Upper lobe of right lung (tissue), 1 donor: Measurements from ENCODE around the gene PTGER1. TPM values are rescaled to one million over a fixed set of nuclear protein-coding genes. Genes with fewer than 3 reads are reported as not detected.

Experiments
- ATAC-seq: fragments of 200-7000 bp; cut with Tn5 transposase; one replicate; pipeline ENCODE4 v1.9.1; 2020; ENCODE audit warnings: mild to moderate bottlenecking, moderate library complexity
- DNase-seq: peaks from one replicate; pipeline ENCODE4 v3.0.0-alpha.2; 2020
- H3K27ac ChIP-seq: fragments of 200-600 bp; one replicate; pipeline ENCODE4 v1.8.0; 2022
- H3K27me3 ChIP-seq: fragments of 200-600 bp; one replicate; pipeline ENCODE4 v1.8.0; 2022; ENCODE audit warnings: mild to moderate bottlenecking
- H3K36me3 ChIP-seq: fragments of 200-600 bp; one replicate; pipeline ENCODE4 v1.8.0; 2022
- H3K4me1 ChIP-seq: fragments of 200-600 bp; one replicate; pipeline ENCODE4 v1.8.0; 2022
- H3K4me3 ChIP-seq: fragments of 200-600 bp; one replicate; pipeline ENCODE4 v1.8.0; 2022; ENCODE audit warnings: mild to moderate bottlenecking
- H3K9me3 ChIP-seq: fragments of 200-600 bp; one replicate; pipeline ENCODE4 v1.8.0; 2022
- intact Hi-C: fragments of 100-400 bp; cut with DNase I; formaldehyde crosslinking; loops from one replicate; pipeline ENCODE4 v1.11.0; 2022
- total RNA-seq: library from RNA; stranded (reverse); fragmentation: NEBNext Ultra II Directional; extraction: Animal tissue kit (Norgen Biotek cat#: 25700); gene quantifications from one replicate; pipeline ENCODE4 v1.2.1, GENCODE V29; 2021
- TF ChIP-seq, protein P1 (sequence below): fragments of 200-600 bp; IDR thresholded peaks from one replicate; pipeline ENCODE4 v1.8.0; 2022; ENCODE audit warnings: antibody characterized with exemption
- donor health status: DM: no; HTN: yes; CAD: no; lungs with severe emphysema.

PTGER1 gene
- total RNA-seq, 1 donor from 2014 or later, result 2.5 TPM

- peaks cover 29% of the 10 kb centered on the region for H3K4me1 ChIP-seq
- TF ChIP-seq, protein P1, sequence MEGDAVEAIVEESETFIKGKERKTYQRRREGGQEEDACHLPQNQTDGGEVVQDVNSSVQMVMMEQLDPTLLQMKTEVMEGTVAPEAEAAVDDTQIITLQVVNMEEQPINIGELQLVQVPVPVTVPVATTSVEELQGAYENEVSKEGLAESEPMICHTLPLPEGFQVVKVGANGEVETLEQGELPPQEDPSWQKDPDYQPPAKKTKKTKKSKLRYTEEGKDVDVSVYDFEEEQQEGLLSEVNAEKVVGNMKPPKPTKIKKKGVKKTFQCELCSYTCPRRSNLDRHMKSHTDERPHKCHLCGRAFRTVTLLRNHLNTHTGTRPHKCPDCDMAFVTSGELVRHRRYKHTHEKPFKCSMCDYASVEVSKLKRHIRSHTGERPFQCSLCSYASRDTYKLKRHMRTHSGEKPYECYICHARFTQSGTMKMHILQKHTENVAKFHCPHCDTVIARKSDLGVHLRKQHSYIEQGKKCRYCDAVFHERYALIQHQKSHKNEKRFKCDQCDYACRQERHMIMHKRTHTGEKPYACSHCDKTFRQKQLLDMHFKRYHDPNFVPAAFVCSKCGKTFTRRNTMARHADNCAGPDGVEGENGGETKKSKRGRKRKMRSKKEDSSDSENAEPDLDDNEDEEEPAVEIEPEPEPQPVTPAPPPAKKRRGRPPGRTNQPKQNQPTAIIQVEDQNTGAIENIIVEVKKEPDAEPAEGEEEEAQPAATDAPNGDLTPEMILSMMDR, result no peak
- H3K36me3 ChIP-seq, result peaks cover 39% of the 10 kb centered on the region
- H3K9me3 ChIP-seq, result no peaks in the 10 kb centered on the region
- peak; percentile 68 for DNase-seq
- H3K27me3 ChIP-seq, result no peaks in the 10 kb centered on the region
- H3K27ac ChIP-seq, result no peak overlapping the region
- ATAC-seq, result no peak
- intact Hi-C loops, result no loop called here
- H3K4me3 ChIP-seq, result no peak overlapping the region
Measured at GRCh38 chr19:14473073-14473977, 1.8 kb downstream of the PTGER1 start.

GRCh38 chr19:14472202-14472938 is 2.8 kb downstream of the PTGER1 start:
- peak; percentile 73 for ATAC-seq
- H3K4me3 ChIP-seq, result no peak overlapping the region
- H3K4me1 ChIP-seq, result peaks cover 23% of the 10 kb centered on the region
- H3K36me3 ChIP-seq, result peaks cover 41% of the 10 kb centered on the region
- H3K9me3 ChIP-seq, result no peaks in the 10 kb centered on the region
- no peaks in the 10 kb centered on the region for H3K27me3 ChIP-seq
- TF ChIP-seq, protein P1, result peak; percentile 99
- no peak overlapping the region for H3K27ac ChIP-seq
- intact Hi-C loops, result no loop called here
- peak; percentile 88 for DNase-seq

GRCh38 chr19:14471436-14472187 is 3.5 kb downstream of the PTGER1 start:
- intact Hi-C loops, result no loop called here
- Histone ChIP-seq H3K4me3 (no peak overlapping the region), H3K4me1 (peaks cover 23% of the 10 kb centered on the region), H3K27ac (no peak overlapping the region), H3K9me3 (no peaks in the 10 kb centered on the region), H3K27me3 (no peaks in the 10 kb centered on the region), H3K36me3 (peaks cover 49% of the 10 kb centered on the region)
- TF ChIP-seq, protein P1, result no peak
- DNase-seq (no peak), ATAC-seq (no peak)

DNA sequence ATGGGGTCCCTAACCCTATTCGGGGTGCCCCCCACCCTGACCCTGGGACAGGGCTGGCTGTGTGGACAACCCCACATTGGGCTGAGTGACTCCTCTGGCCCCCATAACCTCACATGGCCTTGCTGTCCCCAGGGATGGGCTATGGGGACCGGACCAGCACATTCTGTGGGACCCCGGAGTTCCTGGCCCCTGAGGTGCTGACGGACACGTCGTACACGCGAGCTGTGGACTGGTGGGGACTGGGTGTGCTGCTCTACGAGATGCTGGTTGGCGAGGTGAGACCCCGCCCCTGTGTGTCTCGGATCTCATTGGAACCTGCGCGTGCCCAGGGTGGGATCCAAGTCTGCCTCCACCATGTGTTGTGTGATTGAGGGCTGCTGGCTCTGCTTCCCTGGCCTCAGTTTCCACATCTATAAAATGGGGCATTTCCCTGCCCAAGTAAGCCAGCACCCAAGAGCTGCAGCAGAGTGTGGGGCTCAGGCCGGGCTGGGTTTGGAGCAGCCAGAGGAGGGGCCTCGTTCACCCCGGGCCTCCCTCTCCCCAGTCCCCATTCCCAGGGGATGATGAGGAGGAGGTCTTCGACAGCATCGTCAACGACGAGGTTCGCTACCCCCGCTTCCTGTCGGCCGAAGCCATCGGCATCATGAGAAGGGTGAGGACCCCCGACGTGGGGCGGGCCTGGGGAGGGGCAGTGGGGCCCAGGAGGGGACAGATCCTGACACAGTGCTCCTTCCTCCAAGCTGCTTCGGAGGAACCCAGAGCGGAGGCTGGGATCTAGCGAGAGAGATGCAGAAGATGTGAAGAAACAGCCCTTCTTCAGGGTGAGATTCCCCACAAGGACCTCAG is 4.9 kb downstream of the PTGER1 start:
- no peak for DNase-seq
- no peak overlapping the region for H3K27ac ChIP-seq
- H3K36me3 ChIP-seq, result peaks cover 59% of the 10 kb centered on the region
- TF ChIP-seq, protein P1, result no peak
- H3K9me3 ChIP-seq, result no peaks in the 10 kb centered on the region
- ATAC-seq, result no peak
- no peak overlapping the region for H3K4me3 ChIP-seq
- H3K27me3 ChIP-seq, result no peaks in the 10 kb centered on the region
- intact Hi-C loops, result no loop called here
- H3K4me1 ChIP-seq, result peaks cover 14% of the 10 kb centered on the region

GRCh38 chr19:14467816-14468215 is 7.3 kb downstream of the PTGER1 start:
- Histone ChIP-seq H3K4me3 (no peak overlapping the region), H3K27me3 (no peaks in the 10 kb centered on the region), H3K4me1 (peaks cover 8% of the 10 kb centered on the region), H3K36me3 (peaks cover 83% of the 10 kb centered on the region), H3K27ac (no peak overlapping the region), H3K9me3 (no peaks in the 10 kb centered on the region)
- intact Hi-C loops, result no loop called here
- ATAC-seq, result no peak
- TF ChIP-seq, protein P1, result no peak
- no peak for DNase-seq
